NB4 (cell line): ENCODE results near the gene TRAP1.

Experiments
- POLR2A ChIP-seq: IDR thresholded peaks from 2 replicates; pipeline ENCODE4 v1.6.1; 2011; ENCODE audit warnings: mild to moderate bottlenecking; ENCODE audit not compliant: insufficient read length; ENCODE audit errors: extremely low read depth
- TF ChIP-seq, protein P1 (sequence below): IDR thresholded peaks from one replicate; pipeline ENCODE4 v1.5.1; 2012; ENCODE audit warnings: low read depth, low read length
- TF ChIP-seq, protein P2 (sequence below): IDR thresholded peaks from 2 replicates; pipeline ENCODE4 v1.6.1; 2011; ENCODE audit warnings: low read depth, low read length

DNA sequence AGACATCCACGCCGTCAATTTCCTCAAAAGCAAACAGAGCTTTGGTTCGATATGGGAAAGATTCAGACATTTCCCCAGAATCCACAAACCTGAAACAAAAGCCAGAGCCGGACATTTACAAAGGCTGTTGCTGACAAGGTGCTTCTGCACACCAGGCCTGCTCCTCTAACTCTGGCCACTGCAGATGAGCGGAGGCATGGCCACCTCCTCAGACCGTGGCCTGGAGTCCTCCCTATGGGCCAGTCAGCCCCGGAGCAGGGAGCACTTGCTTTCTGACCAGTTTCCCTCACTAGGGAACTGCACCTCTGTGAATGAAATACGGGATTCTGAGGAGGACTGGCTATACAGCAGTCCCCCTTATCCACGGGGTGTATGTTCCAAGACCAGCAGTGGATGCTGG lies 22.3 kb upstream of the TRAP1 start:
- TF ChIP-seq, protein P1, sequence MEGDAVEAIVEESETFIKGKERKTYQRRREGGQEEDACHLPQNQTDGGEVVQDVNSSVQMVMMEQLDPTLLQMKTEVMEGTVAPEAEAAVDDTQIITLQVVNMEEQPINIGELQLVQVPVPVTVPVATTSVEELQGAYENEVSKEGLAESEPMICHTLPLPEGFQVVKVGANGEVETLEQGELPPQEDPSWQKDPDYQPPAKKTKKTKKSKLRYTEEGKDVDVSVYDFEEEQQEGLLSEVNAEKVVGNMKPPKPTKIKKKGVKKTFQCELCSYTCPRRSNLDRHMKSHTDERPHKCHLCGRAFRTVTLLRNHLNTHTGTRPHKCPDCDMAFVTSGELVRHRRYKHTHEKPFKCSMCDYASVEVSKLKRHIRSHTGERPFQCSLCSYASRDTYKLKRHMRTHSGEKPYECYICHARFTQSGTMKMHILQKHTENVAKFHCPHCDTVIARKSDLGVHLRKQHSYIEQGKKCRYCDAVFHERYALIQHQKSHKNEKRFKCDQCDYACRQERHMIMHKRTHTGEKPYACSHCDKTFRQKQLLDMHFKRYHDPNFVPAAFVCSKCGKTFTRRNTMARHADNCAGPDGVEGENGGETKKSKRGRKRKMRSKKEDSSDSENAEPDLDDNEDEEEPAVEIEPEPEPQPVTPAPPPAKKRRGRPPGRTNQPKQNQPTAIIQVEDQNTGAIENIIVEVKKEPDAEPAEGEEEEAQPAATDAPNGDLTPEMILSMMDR = no peak
- no peak for TF ChIP-seq POLR2A
- TF ChIP-seq, protein P2, sequence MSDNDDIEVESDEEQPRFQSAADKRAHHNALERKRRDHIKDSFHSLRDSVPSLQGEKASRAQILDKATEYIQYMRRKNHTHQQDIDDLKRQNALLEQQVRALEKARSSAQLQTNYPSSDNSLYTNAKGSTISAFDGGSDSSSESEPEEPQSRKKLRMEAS = no peak
